Upper lobe of right lung (tissue), 1 donor: ENCODE data around the gene FRMD8. TPM values are rescaled to one million over a fixed set of nuclear protein-coding genes. Genes with fewer than 3 reads are reported as not detected.

ENCODE experiments used
- ATAC-seq: fragments of 200-7000 bp; cut with Tn5 transposase; one replicate; pipeline ENCODE4 v1.9.1; 2020; ENCODE audit warnings: mild to moderate bottlenecking, moderate library complexity
- DNase-seq: peaks from one replicate; pipeline ENCODE4 v3.0.0-alpha.2; 2020
- H3K27ac ChIP-seq: fragments of 200-600 bp; one replicate; pipeline ENCODE4 v1.8.0; 2022
- H3K27me3 ChIP-seq: fragments of 200-600 bp; one replicate; pipeline ENCODE4 v1.8.0; 2022; ENCODE audit warnings: mild to moderate bottlenecking
- H3K36me3 ChIP-seq: fragments of 200-600 bp; one replicate; pipeline ENCODE4 v1.8.0; 2022
- H3K4me1 ChIP-seq: fragments of 200-600 bp; one replicate; pipeline ENCODE4 v1.8.0; 2022
- H3K4me3 ChIP-seq: fragments of 200-600 bp; one replicate; pipeline ENCODE4 v1.8.0; 2022; ENCODE audit warnings: mild to moderate bottlenecking
- H3K9me3 ChIP-seq: fragments of 200-600 bp; one replicate; pipeline ENCODE4 v1.8.0; 2022
- CTCF ChIP-seq: fragments of 200-600 bp; IDR thresholded peaks from one replicate; pipeline ENCODE4 v1.8.0; 2022; ENCODE audit warnings: antibody characterized with exemption
- intact Hi-C: fragments of 100-400 bp; cut with DNase I; formaldehyde crosslinking; loops from one replicate; pipeline ENCODE4 v1.11.0; 2022
- total RNA-seq: library from RNA; stranded (reverse); fragmentation: NEBNext Ultra II Directional; extraction: Animal tissue kit (Norgen Biotek cat#: 25700); gene quantifications from one replicate; pipeline ENCODE4 v1.2.1, GENCODE V29; 2021
- donor health status: DM: no; HTN: yes; CAD: no; lungs with severe emphysema.

FRMD8 gene
- total RNA-seq, 1 donor from 2014 or later = 37.1 TPM

GRCh38 chr11:65363770-65364169 is 22.7 kb upstream of the FRMD8 start:
- Histone ChIP-seq H3K27ac (no peak overlapping the region), H3K27me3 (no peaks in the 10 kb centered on the region), H3K4me3 (no peak overlapping the region), H3K9me3 (no peaks in the 10 kb centered on the region), H3K36me3 (no peaks in the 10 kb centered on the region), H3K4me1 (peaks cover 9% of the 10 kb centered on the region)
- intact Hi-C loops = no loop called here
- TF ChIP-seq CTCF = no peak
- DNase-seq (no peak), ATAC-seq (no peak)

- TF ChIP-seq CTCF = peak; percentile 82
- ATAC-seq (peak; percentile 87), DNase-seq (no peak)
- H3K27me3 ChIP-seq = no peaks in the 10 kb centered on the region
- no peaks in the 10 kb centered on the region for H3K9me3 ChIP-seq
- H3K36me3 ChIP-seq = no peaks in the 10 kb centered on the region
- peaks cover 9% of the 10 kb centered on the region for H3K4me1 ChIP-seq
- H3K4me3 ChIP-seq = no peak overlapping the region
- intact Hi-C loops = no loop called here
- H3K27ac ChIP-seq = no peak overlapping the region
Observed at GRCh38 chr11:65366340-65366773, 20.1 kb upstream of the FRMD8 start.

GRCh38 chr11:65370659-65371049 is 15.8 kb upstream of the FRMD8 start:
- Histone ChIP-seq H3K4me1 (peaks cover 4% of the 10 kb centered on the region), H3K27me3 (no peaks in the 10 kb centered on the region), H3K4me3 (no peak overlapping the region), H3K36me3 (no peaks in the 10 kb centered on the region), H3K27ac (peak overlapping the region; percentile 33), H3K9me3 (no peaks in the 10 kb centered on the region)
- intact Hi-C loops = loop anchor here (10.0 kb wide), 2 partner anchors 84 to 144 kb away; no protein-coding TSS in a partner anchor
- ATAC-seq (no peak), DNase-seq (no peak)
- TF ChIP-seq CTCF = no peak

- Histone ChIP-seq H3K27me3 (no peaks in the 10 kb centered on the region), H3K4me1 (peaks cover 4% of the 10 kb centered on the region), H3K36me3 (no peaks in the 10 kb centered on the region), H3K4me3 (no peak overlapping the region), H3K27ac (no peak overlapping the region), H3K9me3 (no peaks in the 10 kb centered on the region)
- ATAC-seq = no peak
- no peak for TF ChIP-seq CTCF
- intact Hi-C loops = loop anchor here (10.0 kb wide), 2 partner anchors 81 to 141 kb away; no protein-coding TSS in a partner anchor
- DNase-seq = no peak
Observed at GRCh38 chr11:65373839-65374580, 12.4 kb upstream of the FRMD8 start.

GRCh38 chr11:65375012-65375411 is 11.4 kb upstream of the FRMD8 start:
- no peak for DNase-seq
- Histone ChIP-seq H3K36me3 (no peaks in the 10 kb centered on the region), H3K4me1 (peaks cover 9% of the 10 kb centered on the region), H3K4me3 (no peak overlapping the region), H3K27ac (no peak overlapping the region), H3K9me3 (no peaks in the 10 kb centered on the region), H3K27me3 (no peaks in the 10 kb centered on the region)
- intact Hi-C loops = loop anchor here (10.0 kb wide), 2 partner anchors 80 to 140 kb away; no protein-coding TSS in a partner anchor
- no peak for ATAC-seq
- TF ChIP-seq CTCF = no peak
